HepG2 (cell line): ENCODE measurements around the gene MYCBP2. TPM values are rescaled to one million over a fixed set of nuclear protein-coding genes. Genes with fewer than 3 reads are reported as not detected.

Experiments
- ARNT ChIP-seq: fragments of 450-650 bp; IDR thresholded peaks from 2 replicates; pipeline ENCODE4 v1.6.1; 2017
- CREBL2 ChIP-seq: sonication (generic); formaldehyde crosslinking; IDR thresholded peaks from 2 replicates; pipeline ENCODE4 v1.8.1; 2023; ENCODE audit warnings: missing genetic modification reagents, mild to moderate bottlenecking, borderline replicate concordance
- DDIT3 ChIP-seq: sonication (generic); formaldehyde crosslinking; IDR thresholded peaks from 2 replicates; pipeline ENCODE4 v1.4.0; 2020; ENCODE audit warnings: mild to moderate bottlenecking, missing genetic modification reagents
- EEA1 ChIP-seq: sonication (generic); formaldehyde crosslinking; IDR thresholded peaks from 2 replicates; pipeline ENCODE4 v1.5.1; 2020; ENCODE audit warnings: mild to moderate bottlenecking, missing genetic modification reagents, borderline replicate concordance
- FLYWCH1 ChIP-seq: sonication (generic); formaldehyde crosslinking; IDR thresholded peaks from 2 replicates; pipeline ENCODE4 v1.8.1; 2023; ENCODE audit warnings: mild to moderate bottlenecking, missing genetic modification reagents
- IKZF5 ChIP-seq: IDR thresholded peaks from 2 replicates; pipeline ENCODE4 v1.6.1; 2018; ENCODE audit warnings: missing genetic modification reagents, mild to moderate bottlenecking, missing compliant biosample characterization
- MXD1 ChIP-seq: sonication (generic); formaldehyde crosslinking; IDR thresholded peaks from 2 replicates; pipeline ENCODE4 v1.4.0; 2020; ENCODE audit warnings: mild to moderate bottlenecking, missing genetic modification reagents
- MXI1 ChIP-seq: IDR thresholded peaks from 3 replicates; pipeline ENCODE4 v1.6.1; 2012; ENCODE audit warnings: low read depth, low read length, inconsistent platforms, borderline replicate concordance
- NCOR1 ChIP-seq: fragments of 200-600 bp; sonication (generic); IDR thresholded peaks from 2 replicates; pipeline ENCODE4 v1.7.0; 2017; ENCODE audit warnings: antibody characterized with exemption, low read length, borderline replicate concordance
- NFIB ChIP-seq: sonication (generic); formaldehyde crosslinking; IDR thresholded peaks from 2 replicates; pipeline ENCODE4 v1.9.0; 2021; ENCODE audit warnings: missing genetic modification reagents, mild to moderate bottlenecking, borderline replicate concordance
- PRMT3 ChIP-seq: sonication (generic); formaldehyde crosslinking; IDR thresholded peaks from 2 replicates; pipeline ENCODE4 v1.8.1; 2022; ENCODE audit warnings: low read depth, mild to moderate bottlenecking, moderate library complexity, missing genetic modification reagents, borderline replicate concordance
- RARA ChIP-seq: IDR thresholded peaks from 2 replicates; pipeline ENCODE4 v1.6.1; 2016; ENCODE audit warnings: missing genetic modification reagents, missing compliant biosample characterization
- RBFOX2 ChIP-seq: fragments of 200-400 bp; formaldehyde crosslinking; IDR thresholded peaks from 2 replicates; pipeline ENCODE4 v1.6.1; 2017; ENCODE audit warnings: low read depth, mild to moderate bottlenecking, low read length
- TGIF2 ChIP-seq: IDR thresholded peaks from 2 replicates; pipeline ENCODE4 v1.6.1; 2016; ENCODE audit warnings: control low read depth, missing compliant biosample characterization
- THAP11 ChIP-seq: IDR thresholded peaks from 2 replicates; pipeline ENCODE4 v1.6.1; 2016; ENCODE audit warnings: missing biosample characterization, missing genetic modification reagents
- TOE1 ChIP-seq: sonication (generic); formaldehyde crosslinking; IDR thresholded peaks from 2 replicates; pipeline ENCODE4 v1.4.0; 2020; ENCODE audit warnings: mild to moderate bottlenecking, missing genetic modification reagents
- ZBTB14 ChIP-seq: sonication (generic); formaldehyde crosslinking; IDR thresholded peaks from 2 replicates; pipeline ENCODE4 v1.4.0; 2020; ENCODE audit warnings: missing genetic modification reagents
- ZBTB44 ChIP-seq: sonication (generic); formaldehyde crosslinking; IDR thresholded peaks from 2 replicates; pipeline ENCODE4 v1.4.0; 2020; ENCODE audit warnings: missing genetic modification reagents
- ZKSCAN5 ChIP-seq: sonication (generic); formaldehyde crosslinking; IDR thresholded peaks from 2 replicates; pipeline ENCODE4 v1.5.1; 2020; ENCODE audit warnings: mild to moderate bottlenecking, missing genetic modification reagents
- ZNF576 ChIP-seq: sonication (generic); formaldehyde crosslinking; IDR thresholded peaks from 2 replicates; pipeline ENCODE4 v1.4.0; 2020; ENCODE audit warnings: mild to moderate bottlenecking, missing genetic modification reagents
- ZNF652 ChIP-seq: IDR thresholded peaks from 2 replicates; pipeline ENCODE4 v1.6.1; 2016; ENCODE audit warnings: low read depth, borderline replicate concordance
- ZNF672 ChIP-seq: sonication (generic); formaldehyde crosslinking; IDR thresholded peaks from 2 replicates; pipeline ENCODE4 v1.8.1; 2022; ENCODE audit warnings: missing genetic modification reagents
- ZNF740 ChIP-seq: sonication (generic); formaldehyde crosslinking; IDR thresholded peaks from 2 replicates; pipeline ENCODE4 v1.4.0; 2020; ENCODE audit warnings: missing genetic modification reagents
- polyA plus RNA-seq, 8 experiments: library from polyadenylated mRNA; depleted of rRNA in 3 of 8; stranded (reverse) in 7 of 8; unstranded in 1 of 8; fragments of >200 nt; fragmentation: Illumina TruSeq in 4 of 8; extraction: Trizol in 4 of 8; gene quantifications; 2 replicates each; pipeline versions ENCODE4 v1.2.1 to v1.2.3, GENCODE V29; 2011 to 2016; ENCODE audit warnings: low read depth in 4 of 8, missing spikeins in 1 of 8, mixed read lengths in 1 of 8; ENCODE audit not compliant: insufficient read depth in 1 of 8
- total RNA-seq, 5 experiments: library from RNA; depleted of rRNA; stranded (reverse); fragments of >200 nt; fragmentation: Illumina TruSeq; extraction: Trizol; gene quantifications; 2 replicates each; pipeline ENCODE4 v1.2.3, GENCODE V29; 2016; ENCODE audit warnings: low read depth in 1 of 5

Gene MYCBP2
- total and polyA plus RNA-seq, 2 of the 13 experiments (the other 11 are each of a cell fraction or from before 2014, with no cell fraction given): 16.3 to 35.3 TPM

- no peak for TF ChIP-seq ZBTB14 (CRISPR knock-in tag)
- TF ChIP-seq ZNF652 (CRISPR knock-in tag): peak; percentile 72; the same call in 1 of the 2 replicates
- 0 out of 2 replicates have a peak, but pooled peaks have one; percentile 29 for TF ChIP-seq ZNF740 (CRISPR knock-in tag)
- peak; percentile 81; the same call in 1 of the 2 replicates for TF ChIP-seq IKZF5 (CRISPR knock-in tag)
- TF ChIP-seq PRMT3 (CRISPR knock-in tag): no peak
- 0 out of 2 replicates have a peak, but pooled peaks have one; percentile 16 for TF ChIP-seq MXD1 (CRISPR knock-in tag)
- no peak for TF ChIP-seq DDIT3
- TF ChIP-seq ZBTB44 (CRISPR knock-in tag): 0 out of 2 replicates have a peak, but pooled peaks have one; percentile 70
- TF ChIP-seq TOE1 (CRISPR knock-in tag): no peak
- TF ChIP-seq RARA: peak; percentile 42; the same call in 1 of the 2 replicates
- TF ChIP-seq NCOR1: no peak
- no peak for TF ChIP-seq FLYWCH1 (CRISPR knock-in tag)
- TF ChIP-seq ZKSCAN5 (CRISPR knock-in tag): no peak
- no peak for TF ChIP-seq NFIB (CRISPR knock-in tag)
- no peak for TF ChIP-seq ZNF672 (CRISPR knock-in tag)
- no peak for TF ChIP-seq ARNT
- no peak; the same call in 1 of the 2 replicates for TF ChIP-seq TGIF2
- TF ChIP-seq THAP11 (CRISPR knock-in tag): peak; percentile 82
- TF ChIP-seq MXI1: peak; percentile 86; the same call in 1 of the 3 replicates
- peak; percentile 81 for TF ChIP-seq RBFOX2
- no peak for TF ChIP-seq EEA1
- no peak for TF ChIP-seq ZNF576 (CRISPR knock-in tag)
- no peak for TF ChIP-seq CREBL2 (CRISPR knock-in tag)
Measured at GRCh38 chr13:77326905-77327604, at the start of gene MYCBP2 (continued).
